Common myeloid progenitor, CD34-positive (primary cell): ENCODE data around the gene IGDCC3.

Source experiments
- CTCF ChIA-PET: fragments of 350-600 bp; sonication (Branson Sonifier 250); formaldehyde crosslinking; loops from one replicate; lab custom pipeline; 2021; ENCODE audit warnings: antibody characterized with exemption; lab: Charles Lee
- POLR2A ChIA-PET: fragments of 350-600 bp; sonication (Branson Sonifier 250); formaldehyde crosslinking; loops from one replicate; lab custom pipeline; 2021; ENCODE audit warnings: antibody characterized with exemption; lab: Charles Lee
- DNase-seq, 3 donors: peaks; one replicate each; pipeline versions ENCODE4 v3.0.0 to v3.0.0-alpha.2; 2013
- H3K27ac ChIP-seq, 2 experiments: 1 replicate in 1 of 2; 2 replicates in 1 of 2; pipeline ENCODE4 v1.7.0; 2013; ENCODE audit warnings: inconsistent platforms in 2 of 2, low read length in 2 of 2, mild to moderate bottlenecking in 2 of 2, low read depth in 1 of 2, moderate library complexity in 1 of 2; ENCODE audit not compliant: severe bottlenecking in 2 of 2, insufficient read depth in 1 of 2, poor library complexity in 1 of 2
- H3K27me3 ChIP-seq, 5 experiments: replicated peaks in 2 of 5; 1 replicate in 3 of 5; 2 replicates in 2 of 5; pipeline versions ENCODE4 v1.6.1 to v1.7.0; 2013; ENCODE audit warnings: low read length in 4 of 5, mild to moderate bottlenecking in 2 of 5, moderate library complexity in 2 of 5, inconsistent platforms in 1 of 5; ENCODE audit not compliant: insufficient read depth in 5 of 5, control insufficient read depth in 4 of 5
- H3K36me3 ChIP-seq, 4 experiments: 1 replicate in 2 of 4; 2 replicates in 2 of 4; pipeline versions ENCODE4 v1.6.1 to v1.7.0; 2013; ENCODE audit warnings: low read length in 3 of 4, control low read depth in 1 of 4, mild to moderate bottlenecking in 1 of 4; ENCODE audit not compliant: control insufficient read depth in 4 of 4, insufficient read depth in 4 of 4
- H3K4me1 ChIP-seq, 4 experiments: 1 replicate in 3 of 4; 2 replicates in 1 of 4; pipeline versions ENCODE4 v1.6.1 to v1.7.1; 2013; ENCODE audit warnings: low read length in 3 of 4, mild to moderate bottlenecking in 3 of 4, control low read depth in 1 of 4, inconsistent platforms in 1 of 4, moderate library complexity in 1 of 4; ENCODE audit not compliant: control insufficient read depth in 4 of 4, insufficient read depth in 4 of 4; ENCODE audit errors: control extremely low read depth in 1 of 4
- H3K4me3 ChIP-seq, 7 experiments: 1 replicate in 4 of 7; 2 replicates in 3 of 7; pipeline versions ENCODE4 v1.5.1 to v1.7.0; 2013; ENCODE audit warnings: mild to moderate bottlenecking in 7 of 7, low read length in 6 of 7, moderate library complexity in 6 of 7, inconsistent platforms in 2 of 7, low read depth in 2 of 7, control low read depth in 1 of 7; ENCODE audit not compliant: insufficient read depth in 4 of 7, control insufficient read depth in 1 of 7; ENCODE audit errors: extremely low read depth in 1 of 7
- H3K9me3 ChIP-seq, 5 experiments: 1 replicate in 4 of 5; 2 replicates in 1 of 5; pipeline versions ENCODE4 v1.6.1 to v1.7.1; 2013; ENCODE audit warnings: low read length in 4 of 5, mild to moderate bottlenecking in 2 of 5, inconsistent platforms in 1 of 5, low read depth in 1 of 5, moderate library complexity in 1 of 5; ENCODE audit not compliant: control insufficient read depth in 4 of 5, insufficient read depth in 2 of 5; ENCODE audit errors: control extremely low read depth in 1 of 5
- WGBS: methylation state at CpG from one replicate; pipeline ENCODE4 v1.1.5; 2013; ENCODE audit not compliant: insufficient coverage; 5-methylcytosine and 5-hydroxymethylcytosine counted together

Gene IGDCC3

DNA sequence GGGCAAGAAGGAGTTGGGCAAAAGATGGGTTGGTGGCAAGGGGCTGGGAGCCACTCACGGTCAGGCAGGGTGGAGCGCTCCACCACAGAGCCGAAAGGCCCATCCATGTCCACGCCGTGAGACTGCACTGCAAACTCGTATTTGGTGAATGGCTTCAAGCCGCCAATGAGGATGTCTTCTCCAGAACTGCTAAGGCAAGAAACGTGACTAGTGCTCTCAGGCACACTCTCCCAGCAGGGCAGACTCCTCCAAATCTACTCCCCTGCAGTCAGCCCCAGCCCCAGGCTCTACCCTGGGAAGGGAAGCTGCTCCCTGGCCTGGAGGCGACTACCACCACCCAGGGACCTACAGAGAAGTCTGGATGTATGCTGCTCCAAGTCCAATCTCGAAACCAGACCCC lies 11.4 kb upstream of the IGDCC3 start:
- CTCF ChIA-PET = interaction anchor here (1.7 to 20.5 kb wide), 3 partner anchors 10 to 69 kb away, joined by 4 to 416 read pairs (median 52); no protein-coding TSS in a partner anchor
- H3K4me1 ChIP-seq = peaks cover 0 to 12% (median 11%) of the 10 kb centered on the region in 4 experiments
- H3K4me3 ChIP-seq = no peak overlapping the region
- POLR2A ChIA-PET = interaction anchor here (0.5 kb wide), 1 partner anchor 341 kb away, joined by 6 read pairs; no protein-coding TSS in a partner anchor
- H3K27ac ChIP-seq = no peak overlapping the region
- H3K9me3 ChIP-seq = no peaks in the 10 kb centered on the region
- DNase-seq = no peak
- H3K36me3 ChIP-seq = no peaks in the 10 kb centered on the region
- H3K27me3 ChIP-seq = peaks cover 0 to 36% (median 20%) of the 10 kb centered on the region in 5 experiments
- WGBS = 94% methylated on average over 10 of the region's 10 CpGs

DNA sequence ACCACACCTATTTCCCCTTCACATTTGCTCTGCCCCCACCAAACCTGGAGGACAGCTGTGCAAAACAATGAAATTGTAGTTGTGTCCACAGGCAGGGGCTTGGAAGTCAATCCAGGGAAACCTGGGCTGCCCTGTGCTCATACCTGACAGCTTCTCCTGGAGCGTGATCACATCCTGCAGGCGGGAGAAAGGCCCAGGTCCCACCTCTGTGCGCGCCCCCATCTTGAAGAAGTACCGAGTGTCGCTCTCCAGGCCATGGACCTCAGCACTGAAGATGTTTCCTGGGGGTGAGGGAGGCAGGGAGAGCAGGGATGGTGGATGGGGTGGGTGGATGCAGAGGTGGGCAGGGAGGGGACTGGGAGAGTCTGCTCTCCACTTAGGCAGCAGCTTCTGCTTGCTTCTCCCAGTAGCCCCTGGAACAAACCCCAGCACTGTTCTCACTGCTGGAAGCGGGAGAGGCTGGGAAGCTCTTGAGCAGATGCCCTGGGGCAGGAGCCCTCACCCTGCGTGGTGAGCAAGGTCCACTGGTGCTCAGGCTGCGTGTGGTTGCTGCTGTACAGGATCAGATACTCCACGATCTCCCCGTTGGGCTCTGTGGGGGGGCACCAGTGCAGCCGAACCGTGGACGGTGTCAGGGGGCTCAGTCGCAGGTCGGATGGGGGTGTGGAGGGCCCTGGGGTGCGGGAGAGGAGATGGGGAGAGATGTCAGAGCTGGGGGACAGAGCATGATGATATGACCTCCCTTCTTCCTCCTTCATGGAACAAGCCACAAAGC lies 10.7 kb upstream of the IGDCC3 start:
- Histone ChIP-seq H3K27ac (no peak overlapping the region), H3K9me3 (no peaks in the 10 kb centered on the region), H3K4me3 (no peak overlapping the region), H3K4me1 (peaks cover 0 to 12% (median 11%) of the 10 kb centered on the region in 4 experiments), H3K36me3 (no peaks in the 10 kb centered on the region), H3K27me3 (peaks cover 0 to 35% (median 19%) of the 10 kb centered on the region in 5 experiments)
- WGBS = 94% methylated on average over 9 of the region's 17 CpGs
- POLR2A ChIA-PET = interaction anchor here (0.5 kb wide), 1 partner anchor 340 kb away, joined by 6 read pairs; no protein-coding TSS in a partner anchor
- CTCF ChIA-PET = interaction anchor here (6.4 to 20.5 kb wide), 2 partner anchors 16 to 68 kb away, joined by 52 to 416 read pairs; no protein-coding TSS in a partner anchor
- no peak for DNase-seq

DNA sequence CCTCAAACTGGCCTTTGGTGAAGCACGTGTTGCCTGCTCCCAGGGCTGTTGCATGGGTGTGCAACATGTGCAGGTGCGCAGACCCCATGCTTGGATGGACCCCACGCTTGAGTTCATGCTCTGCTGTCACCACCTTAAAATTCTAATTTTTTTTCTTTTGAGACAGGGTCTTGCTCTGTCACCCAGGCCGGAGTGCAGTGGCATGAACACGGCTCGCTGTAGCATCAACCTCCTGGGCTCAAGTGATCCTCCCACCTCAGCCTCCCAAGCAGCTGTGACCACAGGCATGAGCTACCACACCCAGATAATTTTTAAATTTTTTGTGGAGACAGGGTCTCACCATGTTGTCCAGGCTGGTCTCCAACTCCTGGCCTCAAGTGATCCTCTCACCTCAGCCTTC lies 9.1 kb upstream of the IGDCC3 start:
- CTCF ChIA-PET = interaction anchor here (1.3 to 20.5 kb wide), 5 partner anchors 14 to 67 kb away, joined by 3 to 416 read pairs (median 8); no protein-coding TSS in a partner anchor
- Histone ChIP-seq H3K36me3 (no peaks in the 10 kb centered on the region), H3K27me3 (peaks cover 0 to 28% (median 19%) of the 10 kb centered on the region in 5 experiments), H3K4me3 (no peak overlapping the region), H3K27ac (no peak overlapping the region), H3K4me1 (peaks cover 0 to 12% (median 11%) of the 10 kb centered on the region in 4 experiments), H3K9me3 (no peaks in the 10 kb centered on the region)
- POLR2A ChIA-PET = no interaction called here
- WGBS = 96% methylated on average over 6 of the region's 6 CpGs
- no peak for DNase-seq

DNA sequence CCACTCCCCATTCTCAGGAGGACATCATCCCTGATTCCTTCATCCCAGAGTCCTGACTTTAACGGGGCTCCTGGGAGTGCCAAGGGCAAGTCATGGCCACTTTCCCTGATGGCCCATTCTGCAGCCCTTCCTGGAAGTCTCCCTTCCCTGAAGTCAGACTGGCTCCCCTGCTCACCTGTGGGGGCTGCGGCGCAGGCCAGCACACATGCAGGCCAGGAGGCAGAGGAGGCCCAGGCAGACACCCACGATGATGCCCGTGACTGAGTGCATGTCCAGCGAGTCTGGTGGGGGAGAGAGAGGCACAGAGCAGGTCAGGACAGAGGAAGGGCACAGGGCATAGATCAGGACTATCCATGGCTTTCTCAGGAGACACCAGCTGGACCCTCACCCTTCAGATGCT lies 8.6 kb upstream of the IGDCC3 start:
- no peaks in the 10 kb centered on the region for H3K36me3 ChIP-seq
- no peak overlapping the region for H3K4me3 ChIP-seq
- no peak overlapping the region for H3K27ac ChIP-seq
- H3K9me3 ChIP-seq = no peaks in the 10 kb centered on the region
- 82% methylated on average over 4 of the region's 6 CpGs for WGBS
- DNase-seq = no peak
- H3K27me3 ChIP-seq = peaks cover 0 to 28% (median 19%) of the 10 kb centered on the region in 5 experiments
- ChIA-PET CTCF (interaction anchor here (1.3 to 20.5 kb wide), 9 partner anchors 9 to 78 kb away, joined by 3 to 416 read pairs (median 8); no protein-coding TSS in a partner anchor), POLR2A (no interaction called here)
- peaks cover 0 to 12% (median 11%) of the 10 kb centered on the region in 4 experiments for H3K4me1 ChIP-seq

GRCh38 chr15:65385870-65386258 lies 8.1 kb upstream of the IGDCC3 start:
- Histone ChIP-seq H3K27ac (no peak overlapping the region), H3K9me3 (no peaks in the 10 kb centered on the region), H3K36me3 (no peaks in the 10 kb centered on the region), H3K4me3 (no peak overlapping the region), H3K27me3 (peaks cover 0 to 32% (median 21%) of the 10 kb centered on the region in 5 experiments), H3K4me1 (peaks cover 0 to 12% (median 11%) of the 10 kb centered on the region in 4 experiments)
- DNase-seq = no peak
- ChIA-PET POLR2A (interaction anchor here (1.2 kb wide), 1 partner anchor 81 kb away, joined by 7 read pairs; the partner anchor contains the start of gene RNU5B-1), CTCF (interaction anchor here (0.9 to 20.5 kb wide), 12 partner anchors 9 to 78 kb away, joined by 3 to 416 read pairs (median 8); no protein-coding TSS in a partner anchor)
- 86% methylated on average over 7 of the region's 10 CpGs for WGBS

GRCh38 chr15:65384895-65385869 lies 7.4 kb upstream of the IGDCC3 start:
- Histone ChIP-seq H3K4me1 (peaks cover 0 to 12% (median 11%) of the 10 kb centered on the region in 4 experiments), H3K4me3 (peak overlapping the region; percentile 10 to 74 (median 44)), H3K27ac (no peak overlapping the region), H3K36me3 (no peaks in the 10 kb centered on the region), H3K9me3 (no peaks in the 10 kb centered on the region), H3K27me3 (peaks cover 0 to 37% (median 24%) of the 10 kb centered on the region in 5 experiments)
- peak; percentile 75 to 87 (median 81) for DNase-seq
- ChIA-PET CTCF (interaction anchor here (0.9 to 20.5 kb wide), 14 partner anchors 8 to 77 kb away, joined by 3 to 416 read pairs (median 8); no protein-coding TSS in a partner anchor), POLR2A (interaction anchor here (0.6 to 1.2 kb wide), 2 partner anchors 77 to 81 kb away, joined by 4 to 7 read pairs; partner anchors contain the start of gene RNU5B-1)
- WGBS = 5% methylated on average over 35 of the region's 43 CpGs
